ENCODE data around the gene KIF2C.
A peak's percentile ranks its signal among the peaks of the same experiment; 100 is the strongest.
"Not testable (repeated sequence)": the region's sequence is repeated elsewhere in the genome, so short reads cannot be mapped to it uniquely, and the experiment has no call there.

Gene KIF2C

GRCh38 chr1:44790968-44791801 lies 51.5 kb downstream of the KIF2C start:
- H3K4me1 ChIP-seq (ENCODE audit: control insufficient read depth, insufficient read depth, low read depth, low read length) = peaks cover 7% of the 10 kb centered on the region
- H3K9me3 ChIP-seq (ENCODE audit: control insufficient read depth, low read length) = no peaks in the 10 kb centered on the region
- H2BK120ac ChIP-seq (ENCODE audit: low read depth, low read length) = no peak overlapping the region
- peak overlapping the region; percentile 9 for H4K8ac ChIP-seq (ENCODE audit: low read length)
- no peak overlapping the region for H4K91ac ChIP-seq (ENCODE audit: low read length)
- H3K18ac ChIP-seq (ENCODE audit: low read depth in 1 of 2, low read length in 2 of 2) = no peak overlapping the region
- no peak overlapping the region for H2BK15ac ChIP-seq (ENCODE audit: low read depth, poor library complexity, severe bottlenecking)
- 80% methylated on average over 6 of the region's 7 CpGs for WGBS
- H3K4me3 ChIP-seq (ENCODE audit: insufficient read depth in 1 of 2, low read depth in 1 of 2, low read length in 2 of 2) = no peak overlapping the region
- H2AFZ ChIP-seq (ENCODE audit: low read depth, low read length) = no peak overlapping the region
- H2BK12ac ChIP-seq (ENCODE audit: low read length in 2 of 2) = no peak overlapping the region
- no peak overlapping the region for H3K9ac ChIP-seq (ENCODE audit: low read length)
- no peak overlapping the region for H3K4me2 ChIP-seq (ENCODE audit: low read length, poor library complexity, severe bottlenecking)
- no peak overlapping the region for H3K14ac ChIP-seq (ENCODE audit: low read length in 2 of 2)
- H3K27ac ChIP-seq (ENCODE audit: low read length, poor library complexity, severe bottlenecking) = no peak overlapping the region
- no peaks in the 10 kb centered on the region for H3K27me3 ChIP-seq (ENCODE audit: control insufficient read depth in 1 of 2, insufficient read depth in 1 of 2, low read length in 2 of 2)
- no peak overlapping the region for H3K4ac ChIP-seq (ENCODE audit: low read depth in 1 of 2, low read length in 2 of 2)
- no peak overlapping the region for H2AK5ac ChIP-seq (ENCODE audit: low read length, severe bottlenecking)
- no peak overlapping the region for H2BK5ac ChIP-seq (ENCODE audit: low read depth, low read length, poor library complexity, severe bottlenecking)
- no peak overlapping the region for H3K23ac ChIP-seq (ENCODE audit: low read length in 2 of 2)
- peak; percentile 39 for DNase-seq
- no peaks in the 10 kb centered on the region for H3K79me1 ChIP-seq (replicated peaks; ENCODE audit: low read length, poor library complexity, severe bottlenecking)
- no peaks in the 10 kb centered on the region for H3K36me3 ChIP-seq (ENCODE audit: control insufficient read depth in 1 of 2, insufficient read depth in 2 of 2, low read depth in 1 of 2, low read length in 2 of 2)

GRCh38 chr1:44792736-44793502 lies 53.3 kb downstream of the KIF2C start:
- H2BK120ac ChIP-seq (ENCODE audit: low read depth, low read length) = no peak overlapping the region
- no peaks in the 10 kb centered on the region for H3K9me3 ChIP-seq (ENCODE audit: control insufficient read depth, low read length)
- H3K4me2 ChIP-seq (ENCODE audit: low read length, poor library complexity, severe bottlenecking) = no peak overlapping the region
- no peak overlapping the region for H2AK5ac ChIP-seq (ENCODE audit: low read length, severe bottlenecking)
- DNase-seq = no peak
- no peak overlapping the region for H3K9ac ChIP-seq (ENCODE audit: low read length)
- H3K79me1 ChIP-seq (replicated peaks; ENCODE audit: low read length, poor library complexity, severe bottlenecking) = no peaks in the 10 kb centered on the region
- H3K4ac ChIP-seq (ENCODE audit: low read depth in 1 of 2, low read length in 2 of 2) = no peak overlapping the region
- H3K14ac ChIP-seq (ENCODE audit: low read length in 2 of 2) = no peak overlapping the region
- no peaks in the 10 kb centered on the region for H3K4me1 ChIP-seq (ENCODE audit: control insufficient read depth, insufficient read depth, low read depth, low read length)
- H4K91ac ChIP-seq (ENCODE audit: low read length) = no peak overlapping the region
- H2BK5ac ChIP-seq (ENCODE audit: low read depth, low read length, poor library complexity, severe bottlenecking) = no peak overlapping the region
- H2BK12ac ChIP-seq (ENCODE audit: low read length in 2 of 2) = peak overlapping the region in 1 of 2 experiments; percentile 29
- H4K8ac ChIP-seq (ENCODE audit: low read length) = no peak overlapping the region
- H3K27ac ChIP-seq (ENCODE audit: low read length, poor library complexity, severe bottlenecking) = no peak overlapping the region
- 97% methylated on average over 8 of the region's 9 CpGs for WGBS
- no peak overlapping the region for H2BK15ac ChIP-seq (ENCODE audit: low read depth, poor library complexity, severe bottlenecking)
- no peak overlapping the region for H3K4me3 ChIP-seq (ENCODE audit: insufficient read depth in 1 of 2, low read depth in 1 of 2, low read length in 2 of 2)
- H2AFZ ChIP-seq (ENCODE audit: low read depth, low read length) = no peak overlapping the region
- H3K23ac ChIP-seq (ENCODE audit: low read length in 2 of 2) = no peak overlapping the region
- no peak overlapping the region for H3K18ac ChIP-seq (ENCODE audit: low read depth in 1 of 2, low read length in 2 of 2)
- no peaks in the 10 kb centered on the region for H3K36me3 ChIP-seq (ENCODE audit: control insufficient read depth in 1 of 2, insufficient read depth in 2 of 2, low read depth in 1 of 2, low read length in 2 of 2)
- H3K27me3 ChIP-seq (ENCODE audit: control insufficient read depth in 1 of 2, insufficient read depth in 1 of 2, low read length in 2 of 2) = no peaks in the 10 kb centered on the region

GRCh38 chr1:44797886-44798285 lies 58.2 kb downstream of the KIF2C start:
- not testable (repeated sequence) for H3K9ac ChIP-seq (ENCODE audit: low read length); H3K4me2 ChIP-seq (ENCODE audit: low read length, poor library complexity, severe bottlenecking); H3K9me3 ChIP-seq (ENCODE audit: control insufficient read depth, low read length); H3K18ac ChIP-seq (ENCODE audit: low read depth in 1 of 2, low read length in 2 of 2); H2BK120ac ChIP-seq (ENCODE audit: low read depth, low read length); H4K8ac ChIP-seq (ENCODE audit: low read length); H3K14ac ChIP-seq (ENCODE audit: low read length in 2 of 2); DNase-seq; H2BK5ac ChIP-seq (ENCODE audit: low read depth, low read length, poor library complexity, severe bottlenecking); H3K4ac ChIP-seq (ENCODE audit: low read depth in 1 of 2, low read length in 2 of 2); H4K91ac ChIP-seq (ENCODE audit: low read length); H3K27ac ChIP-seq (ENCODE audit: low read length, poor library complexity, severe bottlenecking); H3K23ac ChIP-seq (ENCODE audit: low read length in 2 of 2); H3K27me3 ChIP-seq (ENCODE audit: control insufficient read depth in 1 of 2, insufficient read depth in 1 of 2, low read length in 2 of 2); H2BK15ac ChIP-seq (ENCODE audit: low read depth, poor library complexity, severe bottlenecking); H2AFZ ChIP-seq (ENCODE audit: low read depth, low read length); H3K79me1 ChIP-seq (replicated peaks; ENCODE audit: low read length, poor library complexity, severe bottlenecking); H2AK5ac ChIP-seq (ENCODE audit: low read length, severe bottlenecking); H3K4me3 ChIP-seq (ENCODE audit: insufficient read depth in 1 of 2, low read depth in 1 of 2, low read length in 2 of 2); H2BK12ac ChIP-seq (ENCODE audit: low read length in 2 of 2)
- Histone ChIP-seq H3K36me3 (ENCODE audit: control insufficient read depth in 1 of 2, insufficient read depth in 2 of 2, low read depth in 1 of 2, low read length in 2 of 2) (peaks cover 11 to 12% of the 10 kb centered on the region in 2 experiments), H3K4me1 (ENCODE audit: control insufficient read depth, insufficient read depth, low read depth, low read length) (peaks cover 22% of the 10 kb centered on the region)
- 89% methylated on average over 7 of the region's 8 CpGs for WGBS

Measured in mesenchymal stem cell (in vitro differentiated cells and primary cell).